ENCODE measurements around the gene PRKCE. TPM values are rescaled to one million over a fixed set of nuclear protein-coding genes. Genes with fewer than 3 reads are reported as not detected.
A peak's percentile ranks its signal among the peaks of the same experiment; 100 is the strongest.

The PRKCE gene
- total and polyA plus RNA-seq, 2 experiments from 2014 or later = 13.2 to 19.2 TPM

GRCh38 chr2:45814488-45814887 is 163.0 kb downstream of the PRKCE start:
- Histone ChIP-seq H3K9me3 (ENCODE audit: low read depth) (no peaks in the 10 kb centered on the region), H3K4me1 (ENCODE audit: low read depth) (peaks cover 40% of the 10 kb centered on the region), H3K27me3 (no peaks in the 10 kb centered on the region), H3K36me3 (no peaks in the 10 kb centered on the region), H3K4me3 (no peak overlapping the region), H3K27ac (peak overlapping the region; percentile 67)
- DNase-seq (ENCODE audit: low read depth in 1 of 2, low spot score in 1 of 2) = peak; percentile 52 to 73
- TF ChIP-seq CTCF (IDR thresholded peaks at IDR 0.05; ENCODE audit: low read depth, low read length) = no peak

- DNase-seq (ENCODE audit: low read depth in 1 of 2, low spot score in 1 of 2) = no peak
Measured at GRCh38 chr2:45814951-45815621, 163.6 kb downstream of the PRKCE start.

GRCh38 chr2:45816272-45816671 is 164.8 kb downstream of the PRKCE start:
- peak in 1 of 2 donors; percentile 47 for DNase-seq (ENCODE audit: low read depth in 1 of 2, low spot score in 1 of 2)
- H3K9me3 ChIP-seq (ENCODE audit: low read depth) = no peaks in the 10 kb centered on the region
- no peak overlapping the region for H3K4me3 ChIP-seq
- no peak overlapping the region for H3K27ac ChIP-seq
- H3K4me1 ChIP-seq (ENCODE audit: low read depth) = peaks cover 40% of the 10 kb centered on the region
- no peaks in the 10 kb centered on the region for H3K27me3 ChIP-seq
- no peak for TF ChIP-seq CTCF (IDR thresholded peaks at IDR 0.05; ENCODE audit: low read depth, low read length)
- no peaks in the 10 kb centered on the region for H3K36me3 ChIP-seq

More at GRCh38 chr2:45814951-45815621, 163.6 kb downstream of the PRKCE start:
- Histone ChIP-seq H3K36me3 (no peaks in the 10 kb centered on the region), H3K27me3 (no peaks in the 10 kb centered on the region), H3K27ac (no peak overlapping the region), H3K4me3 (no peak overlapping the region), H3K9me3 (ENCODE audit: low read depth) (no peaks in the 10 kb centered on the region), H3K4me1 (ENCODE audit: low read depth) (peaks cover 40% of the 10 kb centered on the region)
- no peak for TF ChIP-seq CTCF (IDR thresholded peaks at IDR 0.05; ENCODE audit: low read depth, low read length)

GRCh38 chr2:45818591-45818990 is 167.1 kb downstream of the PRKCE start:
- no peak overlapping the region for H3K4me3 ChIP-seq
- H3K36me3 ChIP-seq = no peaks in the 10 kb centered on the region
- no peak for TF ChIP-seq CTCF (IDR thresholded peaks at IDR 0.05; ENCODE audit: low read depth, low read length)

GRCh38 chr2:45820048-45820447 is 168.6 kb downstream of the PRKCE start:
- no peak for TF ChIP-seq CTCF (IDR thresholded peaks at IDR 0.05; ENCODE audit: low read depth, low read length)
- no peak overlapping the region for H3K4me3 ChIP-seq
- peaks cover 11% of the 10 kb centered on the region for H3K4me1 ChIP-seq (ENCODE audit: low read depth)
- no peaks in the 10 kb centered on the region for H3K9me3 ChIP-seq (ENCODE audit: low read depth)
- no peaks in the 10 kb centered on the region for H3K27me3 ChIP-seq
- H3K36me3 ChIP-seq = no peaks in the 10 kb centered on the region
- no peak for DNase-seq (ENCODE audit: low read depth in 1 of 2, low spot score in 1 of 2)
- no peak overlapping the region for H3K27ac ChIP-seq

More at GRCh38 chr2:45818591-45818990, 167.1 kb downstream of the PRKCE start:
- Histone ChIP-seq H3K27me3 (no peaks in the 10 kb centered on the region), H3K9me3 (ENCODE audit: low read depth) (no peaks in the 10 kb centered on the region), H3K4me1 (ENCODE audit: low read depth) (peaks cover 26% of the 10 kb centered on the region), H3K27ac (no peak overlapping the region)
- DNase-seq (ENCODE audit: low read depth in 1 of 2, low spot score in 1 of 2) = no peak
